K562 (cell line): ENCODE measurements around the gene C13orf42. TPM values are rescaled to one million over a fixed set of nuclear protein-coding genes. Genes with fewer than 3 reads are reported as not detected.

Source experiments
- ATAC-seq: fragments of 200-7000 bp; cut with Tn5 transposase; 3 replicates; pipeline ENCODE4 v1.9.1; 2020; ENCODE audit warnings: moderate library complexity
- BruUV-seq: library from RNA; stranded (reverse); fragments of 400-500 nt; replicated peaks from 2 replicates; lab custom pipeline; 2021; lab: Mats Ljungman, UMichigan
- CTCF ChIA-PET: fragments of 300-600 bp; formaldehyde crosslinking; extraction: SDS; loops from one replicate; lab custom pipeline; 2021; ENCODE audit warnings: low intra/inter-chr PET ratio; lab: Yijun Ruan, JAX
- POLR2A ChIA-PET: fragments of 300-600, 350-650 bp; sonication (Branson Sonifier 250); formaldehyde crosslinking; extraction: SDS; loops from one replicate; lab custom pipeline; 2021; ENCODE audit warnings: antibody characterized with exemption, inconsistent platforms; lab: Yijun Ruan, JAX
- DNase-seq, 4 experiments: peaks; one replicate each; pipeline versions ENCODE4 v3.0.0 to v3.0.0-alpha.2; 2011 to 2018; ENCODE audit warnings: low spot score in 3 of 4, mixed read lengths in 3 of 4; ENCODE audit errors: extremely low read depth in 1 of 4
- FAIRE-seq: peaks from 2 replicates; lab custom pipeline; 2011; peaks lifted over from hg19 to GRCh38; lab: Jason Lieb, UNC
- H2AFZ ChIP-seq: 2 replicates; pipeline ENCODE4 v1.6.0; 2011; ENCODE audit warnings: low read depth, low read length, control low read depth, inconsistent platforms
- H3K27ac ChIP-seq: fragments of 200-600 bp; 3 replicates; pipeline ENCODE4 v1.8.0; 2011; ENCODE audit warnings: low read depth, mild to moderate bottlenecking, control low read depth, inconsistent platforms, low read length, moderate library complexity, mixed read lengths; ENCODE audit errors: extremely low read depth
- H3K27me3 ChIP-seq, 2 experiments: fragments of 300-600 bp in 1 of 2; 2 replicates in 1 of 2; 3 replicates in 1 of 2; pipeline versions ENCODE4 v1.6.0 to v1.8.0; 2011; ENCODE audit warnings: inconsistent platforms in 2 of 2, low read length in 2 of 2, mild to moderate bottlenecking in 1 of 2, mixed read lengths in 1 of 2, moderate library complexity in 1 of 2; ENCODE audit not compliant: control insufficient read depth in 2 of 2, insufficient read depth in 2 of 2
- H3K36me3 ChIP-seq: fragments of 300-600 bp; 3 replicates; pipeline ENCODE4 v1.8.0; 2011; ENCODE audit warnings: mild to moderate bottlenecking, low read length, inconsistent platforms; ENCODE audit not compliant: control insufficient read depth, insufficient read depth
- H3K4me1 ChIP-seq, 2 experiments: fragments of 200-600 bp in 1 of 2; replicated peaks in 1 of 2; 2 replicates in 1 of 2; 3 replicates in 1 of 2; pipeline versions ENCODE4 v1.5.1 to v1.8.0; 2011; ENCODE audit warnings: inconsistent platforms in 2 of 2, low read length in 2 of 2, mild to moderate bottlenecking in 1 of 2, mixed read lengths in 1 of 2, moderate library complexity in 1 of 2; ENCODE audit not compliant: control insufficient read depth in 2 of 2, insufficient read depth in 2 of 2
- H3K4me2 ChIP-seq: 2 replicates; pipeline ENCODE4 v1.6.1; 2011; ENCODE audit warnings: low read length, control low read depth, inconsistent platforms, mixed read lengths; ENCODE audit not compliant: insufficient read depth
- H3K4me3 ChIP-seq: fragments of 200-600 bp; sonication (generic), shearing (Covaris generic); 2 replicates; pipeline ENCODE4 v1.5.1; 2016; ENCODE audit warnings: control low read depth, inconsistent platforms
- H3K79me2 ChIP-seq: fragments of 200-600 bp; 3 replicates; pipeline ENCODE4 v1.8.0; 2011; ENCODE audit warnings: low read length, inconsistent platforms; ENCODE audit not compliant: control insufficient read depth, insufficient read depth
- H3K9ac ChIP-seq, 2 experiments: 2 replicates each; pipeline versions ENCODE4 v1.6.0 to v1.6.1; 2011; ENCODE audit warnings: low read depth in 2 of 2, low read length in 2 of 2, control low read depth in 1 of 2, inconsistent platforms in 1 of 2, mild to moderate bottlenecking in 1 of 2, mixed read lengths in 1 of 2; ENCODE audit not compliant: insufficient read depth in 1 of 2
- H3K9me1 ChIP-seq: one replicate; pipeline ENCODE4 v1.6.0; 2011; ENCODE audit warnings: inconsistent platforms, mild to moderate bottlenecking, low read length, moderate library complexity; ENCODE audit not compliant: control insufficient read depth, insufficient read depth
- H3K9me3 ChIP-seq: replicated peaks from 2 replicates; pipeline ENCODE4 v1.5.1; 2011; ENCODE audit warnings: low read depth, low read length, inconsistent platforms; ENCODE audit not compliant: control insufficient read depth, insufficient read depth
- H4K20me1 ChIP-seq: replicated peaks from 2 replicates; pipeline ENCODE4 v1.6.1; 2011; ENCODE audit warnings: low read length, inconsistent platforms, mixed read lengths; ENCODE audit not compliant: control insufficient read depth, insufficient read depth
- CLOCK ChIP-seq: fragments of 250-450 bp; sonication (Bioruptor Pico); IDR thresholded peaks from 2 replicates; pipeline ENCODE4 v1.4.0; 2020; ENCODE audit warnings: mild to moderate bottlenecking, moderate library complexity, borderline replicate concordance
- POLR2AphosphoS5 ChIP-seq: IDR thresholded peaks from 2 replicates; pipeline ENCODE4 v1.6.1; 2011; ENCODE audit warnings: mild to moderate bottlenecking, low read depth, low read length, moderate library complexity; ENCODE audit not compliant: control insufficient read depth, insufficient read depth
- RUNX1 ChIP-seq: sonication (generic); IDR thresholded peaks from 2 replicates; pipeline ENCODE4 v1.6.1; 2016; ENCODE audit warnings: antibody characterized with exemption, low read depth
- ZC3H4 ChIP-seq: sonication (generic); formaldehyde crosslinking; IDR thresholded peaks from 2 replicates; pipeline ENCODE4 v1.9.0; 2021; ENCODE audit warnings: missing genetic modification reagents, borderline replicate concordance
- ZNF263 ChIP-seq: sonication (generic); formaldehyde crosslinking; IDR thresholded peaks from 2 replicates; pipeline ENCODE4 v1.8.0; 2022; ENCODE audit warnings: mild to moderate bottlenecking, missing genetic modification reagents, borderline replicate concordance
- WGBS: fragments of 100-300 bp; shearing (Covaris generic); methylation state at CpG from one replicate; pipeline ENCODE4 v1.1.6; 2016; ENCODE audit warnings: low coverage, mixed read lengths; ENCODE audit not compliant: insufficient coverage; ENCODE audit errors: missing lambda C conversion rate; 5-methylcytosine and 5-hydroxymethylcytosine counted together
- in situ Hi-C: fragments of 300-500 bp; cut with MboI; formaldehyde crosslinking; loops from 4 replicates; pipeline ENCODE4 v1.15.0; 2018; ENCODE audit warnings: inconsistent platforms, mixed read lengths
- intact Hi-C: fragments of 100-400 bp; cut with micrococcal nuclease; formaldehyde crosslinking; loops from 2 replicates; pipeline ENCODE4 v1.14.2; 2022
- polyA plus RNA-seq, 8 experiments: library from polyadenylated mRNA; depleted of rRNA in 4 of 8; stranded (reverse) in 5 of 8; unstranded in 3 of 8; fragments of >200 nt; fragmentation: Nextera tagmentation in 2 of 8; fragmentation: Illumina TruSeq in 1 of 8; extraction: Ambion mirVana in 2 of 8; extraction: Trizol in 1 of 8; gene quantifications; 2 replicates each; pipeline versions ENCODE4 v1.2.1 to v1.2.3, GENCODE V29; 2011 to 2014; ENCODE audit warnings: inconsistent platforms in 1 of 8, missing spikeins in 1 of 8
- total RNA-seq, 7 experiments: library from RNA; depleted of rRNA in 6 of 7; stranded (reverse); fragments of >200 nt in 6 of 7; fragmentation: Illumina TruSeq in 2 of 7; extraction: Trizol in 2 of 7; gene quantifications; 2 replicates each; pipeline versions ENCODE4 v1.2.1 to v1.2.3, GENCODE V29; 2011 to 2021; ENCODE audit warnings: low replicate concordance in 1 of 7

The C13orf42 gene
- total and polyA plus RNA-seq, 9 of the 15 experiments (the other 6 are each of a cell fraction or from before 2014, with no cell fraction given), result 0.18 TPM; not detected in 8

DNA sequence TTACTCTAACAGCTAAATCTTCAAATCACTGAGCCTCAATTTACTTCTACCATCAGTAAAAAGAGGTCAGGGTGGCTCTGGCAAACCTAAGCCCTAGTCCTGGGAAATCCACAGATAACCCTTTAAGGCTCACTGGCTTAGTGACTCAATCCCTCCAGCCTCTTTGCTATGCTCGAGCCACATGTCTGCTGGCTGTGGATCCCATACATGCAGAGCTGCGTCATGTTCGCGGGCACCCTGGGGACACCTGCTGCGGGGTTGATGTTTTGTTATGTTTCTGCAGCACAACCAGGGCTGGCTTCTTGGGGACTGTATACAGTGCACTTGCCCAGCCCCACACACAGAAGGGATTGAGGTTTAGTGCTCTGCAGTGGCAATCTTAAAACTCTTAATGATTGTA, 41.6 kb upstream of the C13orf42 start (continued):
- TF ChIP-seq ZC3H4 (CRISPR knock-in tag) (no peak), RUNX1 (no peak), POLR2AphosphoS5 (no peak)

GRCh38 chr13:51151463-51151862, 40.4 kb upstream of the C13orf42 start:
- peaks cover 4 to 18% of the 10 kb centered on the region in 2 experiments; a peak in 4 of 5 replicates for H3K27me3 ChIP-seq
- no peak overlapping the region for H3K27ac ChIP-seq
- WGBS, result 0% methylated on average over 1 of the region's 1 CpG
- BruUV-seq, result no TSS peak
- ATAC-seq (no peak), FAIRE-seq (no peak), DNase-seq (no peak)
- no peaks in the 10 kb centered on the region for H3K9me3 ChIP-seq
- no peak overlapping the region for H2AFZ ChIP-seq
- no peaks in the 10 kb centered on the region for H3K36me3 ChIP-seq
- TF ChIP-seq CLOCK (CRISPR knock-in tag), result no peak
- TF ChIP-seq ZNF263, result peak; percentile 50; the same call in 1 of the 2 replicates
- no peaks in the 10 kb centered on the region for H3K9me1 ChIP-seq
- H3K4me2 ChIP-seq, result no peak overlapping the region
- in situ Hi-C loops, result no loop called here
- no peak overlapping the region for H3K9ac ChIP-seq
- H4K20me1 ChIP-seq, result no peaks in the 10 kb centered on the region
- CTCF ChIA-PET, result no interaction called here
- intact Hi-C loops, result no loop called here
- H3K79me2 ChIP-seq, result no peaks in the 10 kb centered on the region
- POLR2A ChIA-PET, result interaction anchor here (0.6 kb wide), 1 partner anchor 654 kb away, joined by 3 read pairs; no protein-coding TSS in a partner anchor
- H3K4me3 ChIP-seq, result no peak overlapping the region
- H3K4me1 ChIP-seq, result peaks cover 0 to 6% of the 10 kb centered on the region in 2 experiments; a peak in 3 of 5 replicates
